Ovary (tissue), 9 donors: ENCODE results near the gene TXNDC11. TPM values are rescaled to one million over a fixed set of nuclear protein-coding genes. Genes with fewer than 3 reads are reported as not detected.

Experiments
- DNase-seq, 5 donors: peaks; one replicate each; pipeline ENCODE4 v3.0.0-alpha.2; 2019 to 2020
- H3K27ac ChIP-seq, 2 donors: fragments of 200-600 bp; one replicate each; pipeline versions ENCODE4 v1.5.1 to v1.8.0; 2019 to 2022
- H3K27me3 ChIP-seq: fragments of 200-600 bp; one replicate; pipeline ENCODE4 v1.8.0; 2022
- H3K36me3 ChIP-seq: fragments of 200-600 bp; sonication (generic); one replicate; pipeline ENCODE4 v1.5.1; 2019
- H3K4me1 ChIP-seq: one replicate; pipeline ENCODE4 v1.8.1; 2013; ENCODE audit warnings: mild to moderate bottlenecking, moderate library complexity; ENCODE audit not compliant: insufficient read depth
- H3K4me3 ChIP-seq: fragments of 200-600 bp; sonication (generic); one replicate; pipeline ENCODE4 v1.5.1; 2017
- H3K9me3 ChIP-seq, 2 donors: fragments of 200-600 bp in 1 of 2; sonication (generic) in 1 of 2; one replicate each; pipeline versions ENCODE4 v1.5.1 to v1.8.1; 2013 to 2019; ENCODE audit warnings: mild to moderate bottlenecking in 1 of 2, moderate library complexity in 1 of 2
- EP300 ChIP-seq: sonication (generic); formaldehyde crosslinking; IDR thresholded peaks from one replicate; pipeline ENCODE4 v1.6.1; 2017; ENCODE audit warnings: antibody characterized with exemption
- POLR2A ChIP-seq: fragments of 450-650 bp; IDR thresholded peaks from one replicate; pipeline ENCODE4 v1.6.1; 2017; ENCODE audit warnings: antibody characterized with exemption, mild to moderate bottlenecking, moderate library complexity
- WGBS, 3 donors: extraction: QIAGEN DNeasy Blood & Tissue Kit in 1 of 3; methylation state at CpG; one replicate each; pipeline versions ENCODE4 v1.1.5 to v1.1.7; 2013 to 2017; 5-methylcytosine and 5-hydroxymethylcytosine counted together
- intact Hi-C, 4 donors: fragments of 100-400 bp; cut with DNase I; formaldehyde crosslinking; loops; one replicate each; pipeline versions ENCODE4 v1.11.0 to v1.15.1; 2022 to 2023
- polyA plus RNA-seq, 2 donors: library from polyadenylated mRNA; stranded (reverse); fragments of 200-250 nt in 1 of 2; fragments of 350-450 nt in 1 of 2; fragmentation: Illumina TruSeq in 1 of 2; extraction: RNeasy Lipid Tissue Mini Kit (QIAGEN cat#74804) in 1 of 2; gene quantifications; one replicate each; pipeline ENCODE4 v1.2.3, GENCODE V29; 2013 to 2014
- total RNA-seq, 7 donors: library from RNA; depleted of rRNA in 2 of 7; stranded (reverse); fragments of >200 nt in 2 of 7; fragmentation: NEBNext Ultra II Directional in 3 of 7; extraction: Animal tissue kit (Norgen Biotek cat#: 25700) in 3 of 7; gene quantifications; one replicate each; pipeline versions ENCODE4 v1.1.0 to v1.2.4, GENCODE V29; 2016 to 2023
- TF ChIP-seq, protein P1 (sequence below), 3 donors: fragments of 450-650 bp in 2 of 3; fragments of 200-600 bp in 1 of 3; IDR thresholded peaks; one replicate each; pipeline versions ENCODE4 v1.5.1 to v1.8.0; 2016 to 2022; ENCODE audit warnings: antibody characterized with exemption in 3 of 3, mild to moderate bottlenecking in 1 of 3
- donor health status: DM: no; HTN: no; CAD: no; lungs with moderate emphysema.
- donor health status: DM: no; HTN: no; CAD: no.
- donor health status: Bipolar disorder and iron deficiency.
- donor health status: DM: yes; HTN: yes; CAD: no.
- donor health status: DM: no; HTN: no; CAD: no.
- donor health status: DM: yes; HTN: yes; CAD: no.

Gene TXNDC11
- total and polyA plus RNA-seq, 9 donors: 32.3 to 48.6 (median 39.3) TPM

DNA sequence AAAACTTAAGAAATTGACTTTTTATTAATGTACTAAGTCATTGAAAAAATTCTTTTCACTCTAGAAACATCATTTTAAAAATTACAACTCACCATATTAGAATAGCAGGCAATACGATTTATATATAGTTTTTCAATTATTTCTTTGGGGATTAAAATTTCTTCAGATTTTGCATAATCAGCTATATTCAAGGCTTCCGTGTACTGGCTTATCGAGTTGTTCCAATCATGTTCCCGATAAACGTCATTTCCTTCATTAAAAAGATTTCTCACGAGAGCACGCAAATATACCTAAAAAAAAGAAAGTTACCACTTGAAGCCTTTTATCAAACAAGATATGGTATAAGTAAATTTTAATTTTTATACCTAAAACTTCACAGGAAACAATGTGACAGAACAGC lies 36.4 kb upstream of the TXNDC11 start:
- H3K36me3 ChIP-seq: no peaks in the 10 kb centered on the region
- 95 to 97% (median 96%) methylated on average over 7 of the region's 7 CpGs for WGBS, 3 donors
- H3K4me1 ChIP-seq: peaks cover 16% of the 10 kb centered on the region
- no peak overlapping the region for H3K4me3 ChIP-seq
- no peaks in the 10 kb centered on the region for H3K9me3 ChIP-seq
- DNase-seq: no peak
- H3K27me3 ChIP-seq: no peaks in the 10 kb centered on the region
- intact Hi-C loops: no loop called here
- no peak for TF ChIP-seq EP300
- TF ChIP-seq, protein P1, sequence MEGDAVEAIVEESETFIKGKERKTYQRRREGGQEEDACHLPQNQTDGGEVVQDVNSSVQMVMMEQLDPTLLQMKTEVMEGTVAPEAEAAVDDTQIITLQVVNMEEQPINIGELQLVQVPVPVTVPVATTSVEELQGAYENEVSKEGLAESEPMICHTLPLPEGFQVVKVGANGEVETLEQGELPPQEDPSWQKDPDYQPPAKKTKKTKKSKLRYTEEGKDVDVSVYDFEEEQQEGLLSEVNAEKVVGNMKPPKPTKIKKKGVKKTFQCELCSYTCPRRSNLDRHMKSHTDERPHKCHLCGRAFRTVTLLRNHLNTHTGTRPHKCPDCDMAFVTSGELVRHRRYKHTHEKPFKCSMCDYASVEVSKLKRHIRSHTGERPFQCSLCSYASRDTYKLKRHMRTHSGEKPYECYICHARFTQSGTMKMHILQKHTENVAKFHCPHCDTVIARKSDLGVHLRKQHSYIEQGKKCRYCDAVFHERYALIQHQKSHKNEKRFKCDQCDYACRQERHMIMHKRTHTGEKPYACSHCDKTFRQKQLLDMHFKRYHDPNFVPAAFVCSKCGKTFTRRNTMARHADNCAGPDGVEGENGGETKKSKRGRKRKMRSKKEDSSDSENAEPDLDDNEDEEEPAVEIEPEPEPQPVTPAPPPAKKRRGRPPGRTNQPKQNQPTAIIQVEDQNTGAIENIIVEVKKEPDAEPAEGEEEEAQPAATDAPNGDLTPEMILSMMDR (IDR thresholded peaks at IDR 0.05): no peak
- TF ChIP-seq POLR2A: no peak
- H3K27ac ChIP-seq: no peak overlapping the region

DNA sequence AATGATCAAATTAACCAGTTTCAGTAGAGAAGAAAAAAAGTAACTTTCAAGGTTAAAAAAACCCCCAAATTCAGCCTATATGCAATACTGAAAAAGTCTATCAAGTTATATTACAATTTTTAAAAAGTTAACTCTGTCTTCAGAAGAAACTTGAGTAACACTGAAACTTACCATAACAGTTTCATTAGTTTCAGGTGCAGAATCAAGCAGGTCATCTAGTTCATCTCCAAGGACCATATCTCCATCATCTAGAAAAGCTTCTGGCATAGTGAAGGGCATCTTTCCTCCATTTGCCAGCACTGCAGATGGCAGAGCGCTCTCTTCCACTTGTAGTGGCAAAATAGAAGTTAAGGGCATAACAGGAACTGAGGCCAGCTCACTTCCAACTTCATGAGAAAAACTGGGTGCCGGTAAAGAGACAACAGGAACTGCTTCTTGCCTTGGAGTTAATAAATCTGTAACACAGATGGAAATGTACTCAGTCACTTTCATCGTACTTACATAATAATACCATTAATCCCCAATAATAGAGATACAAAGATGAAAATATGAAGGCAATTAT lies 31.5 kb upstream of the TXNDC11 start:
- no peak for DNase-seq
- H3K9me3 ChIP-seq: no peaks in the 10 kb centered on the region
- no peak overlapping the region for H3K27ac ChIP-seq
- no peaks in the 10 kb centered on the region for H3K36me3 ChIP-seq
- H3K27me3 ChIP-seq: no peaks in the 10 kb centered on the region
- intact Hi-C loops: no loop called here
- no peak for TF ChIP-seq EP300
- no peak for TF ChIP-seq POLR2A
- TF ChIP-seq, protein P1 (IDR thresholded peaks at IDR 0.05): no peak
- no peak overlapping the region for H3K4me3 ChIP-seq
- no peaks in the 10 kb centered on the region for H3K4me1 ChIP-seq
- 92 to 98% (median 94%) methylated on average over 3 of the region's 3 CpGs for WGBS, 3 donors

DNA sequence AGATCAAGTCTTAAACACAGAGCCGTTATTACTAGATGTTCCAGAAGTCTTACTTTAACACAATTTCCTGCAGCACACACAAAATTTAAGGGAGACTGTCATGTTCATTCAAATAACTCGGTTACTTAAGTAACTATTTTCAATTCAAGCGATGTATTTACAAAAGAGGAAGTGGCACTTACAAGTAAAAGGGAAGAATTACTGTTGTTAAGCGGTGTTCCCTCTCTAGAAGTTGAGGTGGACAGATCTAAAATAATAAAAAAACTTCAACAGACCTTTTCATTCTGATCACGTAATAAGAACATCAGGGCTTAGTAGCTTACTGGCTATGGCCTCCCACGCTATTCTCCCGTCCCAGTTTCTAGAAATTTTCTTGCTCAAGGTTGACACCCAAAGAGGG lies 26.2 kb upstream of the TXNDC11 start:
- Histone ChIP-seq H3K27ac (no peak overlapping the region), H3K27me3 (no peaks in the 10 kb centered on the region), H3K4me3 (no peak overlapping the region), H3K4me1 (peaks cover 2% of the 10 kb centered on the region), H3K9me3 (no peaks in the 10 kb centered on the region), H3K36me3 (no peaks in the 10 kb centered on the region)
- TF ChIP-seq, protein P1 (IDR thresholded peaks at IDR 0.05): no peak
- TF ChIP-seq EP300 (no peak), POLR2A (no peak)
- intact Hi-C loops: no loop called here
- 69 to 72% (median 69%) methylated on average over 7 of the region's 7 CpGs for WGBS, 3 donors
- no peak for DNase-seq

DNA sequence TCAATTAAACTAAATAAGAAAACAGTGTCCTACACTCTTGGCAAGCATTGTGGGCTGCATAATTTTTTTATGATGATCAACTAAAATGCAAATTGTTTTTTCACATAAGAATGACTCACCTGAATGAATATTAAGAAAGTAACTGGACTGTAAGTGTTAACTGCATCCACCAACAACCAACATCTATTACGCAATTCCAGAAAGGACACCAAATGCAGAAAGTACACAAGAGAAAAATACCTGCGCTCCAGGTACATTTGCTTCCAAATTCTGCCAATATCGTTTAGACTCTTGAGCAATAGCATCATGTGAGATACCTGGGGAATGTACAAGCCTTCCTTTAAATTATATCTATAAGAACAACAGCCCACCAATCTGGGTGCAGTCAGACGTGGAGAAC lies 19.8 kb upstream of the TXNDC11 start:
- peaks cover 8% of the 10 kb centered on the region for H3K4me1 ChIP-seq
- WGBS, 3 donors: 93 to 94% (median 94%) methylated on average over 4 of the region's 4 CpGs
- no peaks in the 10 kb centered on the region for H3K9me3 ChIP-seq
- H3K27me3 ChIP-seq: no peaks in the 10 kb centered on the region
- intact Hi-C loops: no loop called here
- DNase-seq: no peak
- no peaks in the 10 kb centered on the region for H3K36me3 ChIP-seq
- no peak overlapping the region for H3K27ac ChIP-seq
- no peak overlapping the region for H3K4me3 ChIP-seq
- TF ChIP-seq, protein P1 (IDR thresholded peaks at IDR 0.05): no peak
- TF ChIP-seq EP300: no peak
- no peak for TF ChIP-seq POLR2A
